Hematopoietic multipotent progenitor cell treated with erythropoietin and hydrocortisone succinate and interleukin-3 and kit ligand, for 17 days (in vitro differentiated cells): ENCODE measurements around the gene USP1.

Experiments
- DNase-seq: peaks from one replicate; pipeline ENCODE4 v3.0.0-alpha.2; 2015; ENCODE audit warnings: low spot score

The USP1 gene

DNA sequence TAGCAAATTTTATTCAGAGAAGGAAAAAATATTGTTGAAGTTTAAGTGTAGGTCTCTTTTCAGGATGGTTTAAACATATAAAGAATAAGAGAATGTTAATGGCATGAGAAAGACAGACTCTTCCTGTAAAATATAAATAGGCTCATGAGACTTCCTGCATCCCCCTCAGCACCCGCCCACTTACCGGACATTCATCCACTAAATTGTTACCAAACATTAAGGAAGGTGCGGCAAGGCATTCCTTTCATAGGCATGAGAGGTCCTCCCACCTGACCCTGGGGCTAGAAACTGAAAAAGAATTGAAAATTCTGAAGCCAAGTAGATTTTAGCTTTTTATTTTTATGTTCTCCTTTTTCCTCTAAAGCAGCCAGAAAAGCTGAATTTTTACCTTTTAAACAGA, 10.6 kb upstream of the USP1 start:
- DNase-seq: no peak

- no peak for DNase-seq
These were observed 10.1 kb upstream of the USP1 start for GRCh38 chr1:62426794-62427193.

GRCh38 chr1:62428351-62428750, 8.5 kb upstream of the USP1 start:
- DNase-seq: no peak

DNA sequence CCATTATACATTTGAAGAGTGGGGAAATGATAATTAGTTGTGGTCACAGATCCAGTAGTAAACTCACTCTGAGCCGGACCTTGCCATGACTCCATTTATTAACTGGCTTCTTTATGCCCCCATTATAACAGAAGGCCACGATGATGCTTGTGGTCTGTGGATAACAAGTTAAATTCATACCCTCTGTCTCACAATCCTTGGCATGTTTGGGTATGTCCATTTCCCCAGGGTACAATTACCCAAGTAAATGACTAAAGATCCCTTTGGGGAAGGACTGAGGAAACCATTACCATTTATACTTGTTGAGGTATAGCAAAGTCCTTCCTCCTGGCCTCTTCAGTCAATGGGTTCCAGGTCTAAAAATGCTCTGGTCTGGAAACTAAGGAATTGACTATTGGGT, 7.3 kb upstream of the USP1 start:
- DNase-seq: no peak

GRCh38 chr1:62433861-62434617, 2.8 kb upstream of the USP1 start:
- no peak for DNase-seq

GRCh38 chr1:62434618-62435001, 2.2 kb upstream of the USP1 start:
- no peak for DNase-seq

GRCh38 chr1:62435231-62436038, 1.4 kb upstream of the USP1 start:
- DNase-seq: no peak

- DNase-seq: no peak
These were observed 797 bp upstream of the USP1 start for GRCh38 chr1:62436039-62436465.

DNA sequence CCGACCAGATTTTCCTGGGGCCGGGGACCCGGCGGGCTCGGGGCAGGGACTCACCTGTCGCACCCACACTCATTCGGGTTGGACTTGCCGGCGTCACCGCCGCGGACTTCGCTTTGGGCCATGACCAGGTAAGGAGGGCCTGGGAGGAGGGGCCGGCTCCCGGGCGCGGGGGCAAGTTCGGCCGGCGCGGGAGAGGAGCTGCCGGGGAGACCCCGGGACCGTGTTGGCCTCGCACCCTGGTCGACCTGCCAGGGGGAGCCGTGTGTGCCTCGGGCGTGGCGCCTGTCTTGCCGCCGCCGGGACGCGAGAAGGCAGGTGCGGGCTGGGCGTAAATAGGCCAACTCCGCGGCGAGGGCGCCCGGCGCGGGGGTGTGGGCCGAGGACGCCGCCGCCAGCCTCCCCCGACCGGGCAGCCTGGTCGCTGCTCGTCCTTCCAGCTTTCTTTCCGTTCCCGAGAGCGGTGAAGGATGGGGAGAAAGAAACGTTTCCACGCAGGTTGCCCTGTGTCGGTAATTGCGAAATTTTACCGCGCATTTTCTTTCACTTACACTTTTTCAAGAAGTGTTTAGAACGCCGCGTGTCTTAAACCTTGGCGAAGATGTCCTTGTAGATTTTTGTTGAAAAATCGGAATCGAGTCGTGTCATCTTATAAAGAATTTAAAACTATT, 558 bp downstream of the USP1 start:
- peak; percentile 46 for DNase-seq

- peak; percentile 43 for DNase-seq
These were observed 1.3 kb downstream of the USP1 start for GRCh38 chr1:62438163-62438562.

DNA sequence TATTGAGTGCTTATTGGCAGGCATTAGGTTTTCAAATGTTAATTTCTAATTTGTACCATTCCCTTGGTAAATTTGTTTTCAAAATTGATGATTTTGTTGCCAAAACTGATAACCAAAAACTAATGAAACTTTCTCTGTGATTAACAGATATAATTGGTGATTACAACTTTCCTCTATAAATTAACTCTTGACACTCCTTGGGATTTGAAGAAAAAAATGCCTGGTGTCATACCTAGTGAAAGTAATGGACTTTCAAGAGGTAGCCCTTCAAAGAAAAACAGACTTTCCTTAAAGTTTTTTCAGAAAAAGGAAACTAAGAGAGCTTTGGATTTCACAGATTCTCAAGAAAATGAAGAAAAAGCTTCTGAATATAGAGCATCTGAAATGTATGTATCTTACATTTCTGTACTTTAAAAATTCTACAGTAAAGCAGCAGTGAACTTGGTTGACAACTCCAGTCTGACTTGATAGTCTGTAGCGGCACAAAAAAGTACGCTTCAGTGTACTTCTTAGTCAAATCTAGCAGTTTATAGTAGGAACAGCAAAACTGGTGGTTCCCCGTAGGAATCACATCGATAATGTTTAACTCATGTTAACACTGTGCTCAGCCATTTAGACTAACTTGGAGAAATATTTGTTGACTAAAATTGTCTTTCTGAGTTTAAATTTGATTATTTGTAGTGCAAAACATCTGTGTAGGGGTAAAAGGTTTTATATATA, 3.0 kb downstream of the USP1 start:
- no peak for DNase-seq

DNA sequence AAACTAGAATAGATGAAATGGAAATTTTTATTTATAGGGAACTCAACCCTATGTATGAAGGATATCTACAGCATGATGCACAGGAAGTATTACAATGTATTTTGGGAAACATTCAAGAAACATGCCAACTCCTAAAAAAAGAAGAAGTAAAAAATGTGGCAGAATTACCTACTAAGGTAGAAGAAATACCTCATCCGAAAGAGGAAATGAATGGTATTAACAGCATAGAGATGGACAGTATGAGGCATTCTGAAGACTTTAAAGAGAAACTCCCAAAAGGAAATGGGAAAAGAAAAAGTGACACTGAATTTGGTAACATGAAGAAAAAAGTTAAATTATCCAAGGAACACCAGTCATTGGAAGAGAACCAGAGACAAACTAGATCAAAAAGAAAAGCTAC, 7.9 kb downstream of the USP1 start:
- DNase-seq: no peak

DNA sequence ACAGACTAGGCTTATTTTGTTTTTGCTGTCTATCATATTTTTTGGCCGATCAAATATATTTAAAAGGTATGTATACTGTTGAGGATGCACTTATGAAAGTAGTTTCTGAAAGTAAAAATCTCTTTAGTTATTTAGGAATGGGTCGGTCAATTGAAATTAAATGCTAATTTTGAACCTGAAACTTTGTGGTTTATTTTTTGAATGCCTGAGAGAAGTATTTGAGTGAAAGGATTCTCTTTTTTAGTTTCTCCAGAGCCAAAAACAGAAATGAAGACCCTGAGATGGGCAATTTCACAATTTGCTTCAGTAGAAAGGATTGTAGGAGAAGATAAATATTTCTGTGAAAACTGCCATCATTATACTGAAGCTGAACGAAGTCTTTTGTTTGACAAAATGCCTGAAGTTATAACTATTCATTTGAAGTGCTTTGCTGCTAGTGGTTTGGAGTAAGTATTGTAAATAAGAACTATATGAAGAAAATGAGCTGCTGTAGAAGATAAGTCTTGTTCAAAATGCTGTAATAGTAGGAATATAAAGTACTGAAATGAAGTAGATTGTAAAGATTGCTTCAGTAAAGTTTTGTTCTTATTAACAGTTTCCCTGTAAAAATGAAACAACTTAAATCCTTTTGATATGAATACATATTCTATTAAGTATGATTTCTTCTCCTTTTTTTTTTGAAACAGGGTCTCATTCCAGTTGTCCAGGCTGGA, 11.5 kb downstream of the USP1 start:
- no peak for DNase-seq

DNA sequence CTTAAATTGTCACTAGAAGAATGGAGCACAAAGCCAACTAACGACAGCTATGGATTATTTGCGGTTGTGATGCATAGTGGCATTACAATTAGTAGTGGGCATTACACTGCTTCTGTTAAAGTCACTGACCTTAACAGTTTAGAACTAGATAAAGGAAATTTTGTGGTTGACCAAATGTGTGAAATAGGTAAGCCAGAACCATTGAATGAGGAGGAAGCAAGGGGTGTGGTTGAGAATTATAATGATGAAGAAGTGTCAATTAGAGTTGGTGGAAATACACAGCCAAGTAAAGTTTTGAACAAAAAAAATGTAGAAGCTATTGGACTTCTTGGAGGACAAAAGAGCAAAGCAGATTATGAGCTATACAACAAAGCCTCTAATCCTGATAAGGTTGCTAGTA, 13.5 kb downstream of the USP1 start:
- no peak for DNase-seq

GRCh38 chr1:62452951-62453350, 16.1 kb downstream of the USP1 start:
- no peak for DNase-seq

GRCh38 chr1:62457955-62458354, 21.1 kb downstream of the USP1 start:
- DNase-seq: no peak

- no peak for DNase-seq
These were observed 25.5 kb downstream of the USP1 start for GRCh38 chr1:62462370-62462769.

DNA sequence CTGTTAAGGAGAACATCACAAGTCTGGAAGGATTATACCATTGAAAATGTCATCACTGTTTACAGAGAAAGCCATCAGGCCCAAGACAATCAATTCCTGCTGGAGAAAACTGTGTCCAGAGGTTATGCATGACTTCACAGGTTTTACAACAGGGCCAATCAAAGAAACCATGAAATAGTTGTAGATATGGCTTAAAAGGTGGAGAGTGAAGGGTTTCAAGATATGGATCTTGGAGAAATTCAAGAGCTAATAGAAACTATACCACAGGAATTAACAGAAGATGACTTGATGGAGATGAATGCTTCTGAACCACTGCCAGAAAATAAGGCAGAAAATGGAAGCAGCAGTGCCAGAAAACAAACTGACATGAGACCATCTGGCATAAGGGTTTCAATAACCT, 30.2 kb downstream of the USP1 start:
- no peak for DNase-seq

DNA sequence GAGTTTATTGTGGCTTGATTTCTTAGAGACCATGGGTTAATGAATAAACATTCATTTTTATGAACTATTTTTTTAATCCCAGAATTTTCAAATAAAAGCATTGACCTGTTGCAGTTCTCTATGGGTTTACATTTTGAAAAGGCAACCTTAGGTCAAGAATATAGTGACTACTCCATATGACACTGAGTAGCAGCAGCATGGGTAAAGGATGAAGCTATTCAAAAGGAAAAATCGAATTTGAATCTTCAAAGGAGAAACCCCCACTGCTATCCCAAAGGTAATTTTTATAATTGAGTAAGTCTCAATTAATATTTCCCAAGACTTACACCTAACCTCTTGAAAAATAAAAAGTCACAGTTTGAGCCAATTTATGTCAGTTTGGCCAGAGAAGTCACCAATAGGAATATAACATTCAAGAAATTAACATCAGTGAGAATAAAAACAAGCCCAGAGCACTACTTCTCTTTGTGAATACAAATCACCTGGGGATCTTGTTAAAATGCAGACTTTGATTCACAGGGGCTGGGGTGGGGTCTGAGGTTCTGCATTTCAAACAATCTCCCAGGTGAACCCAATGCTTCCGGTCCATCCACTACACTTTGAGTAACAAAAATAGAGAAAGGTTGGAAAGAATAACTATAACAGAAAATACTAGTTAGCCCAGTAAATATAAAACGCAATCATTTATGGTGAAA, 39.8 kb downstream of the USP1 start:
- no peak for DNase-seq

DNA sequence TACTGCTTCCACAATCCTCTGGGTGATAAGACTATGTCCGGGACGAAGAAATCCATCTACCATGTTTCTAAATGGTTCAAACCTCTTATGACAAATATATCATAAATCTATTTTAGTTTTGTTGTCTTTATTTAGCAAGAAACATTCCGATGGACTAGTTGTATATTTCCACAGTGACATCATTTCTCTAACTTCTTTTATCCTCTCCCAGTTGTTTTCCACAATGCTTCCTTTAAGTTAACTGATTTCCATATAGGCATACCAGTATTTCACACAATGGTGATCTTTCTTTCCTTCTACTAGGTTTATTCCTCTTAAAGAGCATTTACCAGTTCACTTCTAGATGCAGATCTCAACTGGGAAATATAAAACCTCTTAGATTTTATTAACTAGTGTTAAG, 44.8 kb downstream of the USP1 start:
- DNase-seq: no peak

DNA sequence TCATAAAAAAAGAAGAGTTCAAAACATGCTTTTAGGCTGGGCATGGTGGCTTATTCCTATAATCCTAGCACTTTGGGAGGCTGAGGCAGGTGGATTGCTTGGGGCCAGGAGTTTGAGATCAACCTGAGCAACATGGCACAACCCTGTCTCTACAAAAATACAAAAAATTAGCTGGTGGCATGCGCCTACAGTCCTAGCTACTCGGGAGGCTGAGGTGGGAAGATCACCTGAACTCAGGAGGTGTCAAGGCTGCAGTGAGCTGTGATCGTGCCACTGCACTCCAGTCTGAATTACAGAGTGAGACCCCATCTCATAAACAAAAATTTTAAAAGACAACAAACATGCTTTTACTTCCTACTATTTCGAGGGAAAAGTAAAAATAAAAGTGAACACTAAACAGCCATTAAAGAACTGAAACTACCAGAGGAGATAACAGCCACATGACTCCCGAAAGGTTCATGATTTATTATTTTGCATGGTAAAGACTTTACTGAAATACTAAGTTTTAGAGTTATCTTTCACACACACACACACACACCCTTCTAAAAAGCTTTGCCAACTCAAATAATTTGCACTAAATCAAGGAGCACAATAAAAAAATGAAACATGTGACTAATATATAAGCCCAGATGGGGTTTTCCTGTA, 48.1 kb downstream of the USP1 start:
- no peak for DNase-seq
